GM12874 (cell line): ENCODE data around the gene UBAC2.

ENCODE experiments used
- CTCF ChIP-seq: IDR thresholded peaks from 2 replicates; pipeline ENCODE4 v1.5.1; 2011; ENCODE audit warnings: low read depth, mild to moderate bottlenecking, control low read depth, low read length, moderate library complexity; ENCODE audit not compliant: insufficient read depth

UBAC2 gene

DNA sequence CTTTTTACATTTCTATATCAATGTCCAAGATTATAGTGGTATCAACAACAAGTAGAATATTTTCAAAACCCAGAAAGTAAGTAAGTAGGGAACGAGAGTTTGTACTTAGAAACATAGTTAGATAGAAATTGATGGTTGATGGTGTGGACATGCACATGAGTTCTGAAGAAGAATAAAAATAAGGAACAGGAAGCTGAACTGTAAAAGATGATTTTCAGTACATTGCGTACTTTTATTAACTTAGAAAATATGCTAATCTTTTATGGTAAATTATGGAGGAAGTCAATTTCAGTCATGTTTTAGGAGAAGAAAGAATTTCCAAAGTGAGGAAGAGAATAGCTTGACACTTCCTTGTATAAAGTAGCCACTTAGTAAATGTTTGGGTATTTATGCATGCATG lies 69.9 kb downstream of the UBAC2 start:
- TF ChIP-seq CTCF = no peak

DNA sequence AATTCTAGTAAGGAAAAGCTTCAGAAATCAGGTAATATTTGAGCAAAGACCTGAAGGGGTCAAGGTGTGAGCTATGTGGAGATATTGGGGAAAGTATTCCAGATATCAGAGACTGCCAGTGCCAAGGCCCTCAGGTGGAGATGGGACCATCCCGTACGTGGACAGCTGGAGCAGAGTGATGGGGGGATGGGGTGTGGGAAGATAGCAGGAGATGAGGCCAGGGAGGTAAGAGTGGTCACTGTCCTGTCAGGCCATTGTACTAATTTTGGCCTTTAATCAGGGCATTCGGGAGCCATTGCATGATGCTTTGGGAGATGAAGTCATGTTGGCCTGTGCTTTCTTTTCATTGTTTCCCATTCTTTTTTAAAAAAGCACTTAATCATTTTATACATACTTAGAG lies 70.6 kb downstream of the UBAC2 start:
- no peak for TF ChIP-seq CTCF

- TF ChIP-seq CTCF = no peak
These were observed 71.8 kb downstream of the UBAC2 start for GRCh38 chr13:99272481-99272880.

GRCh38 chr13:99273128-99273527 lies 72.5 kb downstream of the UBAC2 start:
- TF ChIP-seq CTCF = no peak

DNA sequence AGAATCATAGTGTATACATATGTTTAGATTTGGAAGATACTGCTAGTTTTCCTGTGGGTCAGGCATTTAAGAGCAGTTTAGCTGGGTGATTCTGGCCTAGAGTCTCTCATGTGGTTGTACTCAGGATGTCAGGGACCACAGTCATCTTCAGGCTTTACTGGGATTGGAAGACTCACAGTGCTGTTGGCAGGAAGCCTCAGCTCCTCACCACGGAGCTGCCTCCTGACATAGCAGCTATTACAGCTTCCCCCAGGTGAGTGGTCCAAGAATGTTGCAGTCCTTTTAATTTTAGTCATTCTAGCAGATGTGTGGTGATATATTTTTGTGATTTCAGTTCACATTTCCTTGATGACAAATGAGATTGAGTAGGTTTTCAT lies 74.4 kb downstream of the UBAC2 start:
- TF ChIP-seq CTCF = no peak

GRCh38 chr13:99276706-99277105 lies 76.1 kb downstream of the UBAC2 start:
- no peak for TF ChIP-seq CTCF

DNA sequence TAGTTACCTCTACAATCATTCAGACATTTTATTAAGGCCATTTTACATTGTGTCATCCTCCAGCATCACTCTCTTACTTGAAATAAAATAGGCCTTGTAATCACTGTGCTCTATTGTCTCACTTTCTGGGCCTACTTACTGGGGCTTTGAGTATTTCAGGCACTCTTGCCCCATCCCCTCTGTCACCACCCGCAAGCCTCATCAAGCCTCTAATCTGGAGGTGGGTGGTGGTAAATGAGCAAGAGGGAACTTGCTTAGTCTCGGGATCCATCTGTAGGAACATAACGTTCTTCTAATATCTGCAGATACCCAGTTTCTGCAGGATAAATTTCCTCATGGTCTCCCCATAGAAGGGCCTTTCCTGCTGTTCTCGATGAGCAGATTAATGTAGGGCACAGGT lies 77.0 kb downstream of the UBAC2 start:
- TF ChIP-seq CTCF = no peak

DNA sequence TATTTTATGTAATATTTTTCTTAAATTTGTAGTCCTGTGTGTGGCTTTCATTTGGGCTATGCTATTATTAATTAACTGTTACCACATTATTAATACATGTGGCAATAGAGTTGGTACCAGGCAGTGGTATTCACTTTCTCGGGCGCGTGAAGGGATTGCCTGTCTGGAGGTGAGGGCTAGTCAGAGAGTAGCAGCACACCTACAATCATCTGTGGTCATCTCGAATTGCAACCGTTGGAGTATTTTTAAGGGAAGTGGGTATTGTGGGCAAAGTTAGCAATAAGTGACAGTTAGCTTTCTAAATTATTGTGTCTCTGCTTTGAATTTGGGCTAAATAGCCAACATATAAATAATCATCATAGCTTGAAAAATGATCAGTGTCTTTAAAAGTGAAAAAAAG lies 77.5 kb downstream of the UBAC2 start:
- no peak for TF ChIP-seq CTCF
